Motor neuron (in vitro differentiated cells): ENCODE data around the gene SPIN2B. TPM values are rescaled to one million over a fixed set of nuclear protein-coding genes. Genes with fewer than 3 reads are reported as not detected.

ENCODE experiments used
- total RNA-seq, 8 experiments: library from RNA; unstranded; fragments of 300-600 nt; gene quantifications; 2 replicates each; pipeline versions ENCODE4 v1.2.3 to v1.2.4, GENCODE V29; 2022

SPIN2B gene
- total RNA-seq, 8 experiments from 2014 or later = 12.3 to 19.8 (median 16.5) TPM

Other genes with a start within 250 kb of the SPIN2B start
- gene SPIN3, start 126.0 kb downstream of the SPIN2B start, total RNA-seq = 10 to 100 TPM in 7 of 8 experiments, 1 to 10 TPM in 1; 9.6 to 31.3 (median 20.3) TPM
- 1 to 10 TPM in 6 of 8 experiments, under 1 TPM in 2; 0.42 to 9.5 (median 1.6) TPM for gene SPIN2A, start 15.8 kb upstream of the SPIN2B start, total RNA-seq
- 1 to 10 TPM in 3 of 8 experiments, under 1 TPM in 4, not detected in 1; 0.18 to 1.4 (median 0.92) TPM for gene FAAH2, start 165.2 kb upstream of the SPIN2B start, total RNA-seq